B cell (primary cell): ENCODE results near the gene KLHL36.

Source experiments
- EZH2 ChIP-seq: IDR thresholded peaks from 2 replicates; pipeline ENCODE4 v1.6.1; 2012; ENCODE audit warnings: borderline replicate concordance, low read depth, mild to moderate bottlenecking, moderate library complexity, low read length; ENCODE audit not compliant: insufficient read depth, poor library complexity, severe bottlenecking
- TF ChIP-seq, protein P1 (sequence below): fragments of 200-600 bp; IDR thresholded peaks from one replicate; pipeline ENCODE4 v1.8.0; 2022; ENCODE audit warnings: antibody characterized with exemption, mild to moderate bottlenecking

DNA sequence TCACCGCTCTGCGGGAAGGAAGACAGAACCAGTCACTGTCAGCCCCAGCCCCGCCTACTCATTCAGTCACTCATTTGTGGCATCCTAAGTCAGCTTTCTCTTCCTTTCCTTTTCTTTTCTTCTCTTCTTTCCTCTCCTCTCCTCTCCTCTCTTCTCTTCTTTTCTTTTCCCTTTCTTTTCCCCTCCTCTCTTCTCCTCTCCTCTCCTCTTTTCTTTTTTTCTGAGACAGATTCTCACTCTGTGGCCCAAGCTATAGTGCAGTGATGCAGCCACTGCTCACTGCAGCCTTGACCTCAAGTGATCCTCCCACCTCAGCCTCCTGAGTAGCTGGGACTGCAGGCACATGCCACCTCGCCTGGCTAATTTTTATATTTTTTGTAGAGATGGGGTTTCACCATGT lies 10.6 kb upstream of the KLHL36 start:
- TF ChIP-seq, protein P1, sequence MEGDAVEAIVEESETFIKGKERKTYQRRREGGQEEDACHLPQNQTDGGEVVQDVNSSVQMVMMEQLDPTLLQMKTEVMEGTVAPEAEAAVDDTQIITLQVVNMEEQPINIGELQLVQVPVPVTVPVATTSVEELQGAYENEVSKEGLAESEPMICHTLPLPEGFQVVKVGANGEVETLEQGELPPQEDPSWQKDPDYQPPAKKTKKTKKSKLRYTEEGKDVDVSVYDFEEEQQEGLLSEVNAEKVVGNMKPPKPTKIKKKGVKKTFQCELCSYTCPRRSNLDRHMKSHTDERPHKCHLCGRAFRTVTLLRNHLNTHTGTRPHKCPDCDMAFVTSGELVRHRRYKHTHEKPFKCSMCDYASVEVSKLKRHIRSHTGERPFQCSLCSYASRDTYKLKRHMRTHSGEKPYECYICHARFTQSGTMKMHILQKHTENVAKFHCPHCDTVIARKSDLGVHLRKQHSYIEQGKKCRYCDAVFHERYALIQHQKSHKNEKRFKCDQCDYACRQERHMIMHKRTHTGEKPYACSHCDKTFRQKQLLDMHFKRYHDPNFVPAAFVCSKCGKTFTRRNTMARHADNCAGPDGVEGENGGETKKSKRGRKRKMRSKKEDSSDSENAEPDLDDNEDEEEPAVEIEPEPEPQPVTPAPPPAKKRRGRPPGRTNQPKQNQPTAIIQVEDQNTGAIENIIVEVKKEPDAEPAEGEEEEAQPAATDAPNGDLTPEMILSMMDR: no peak
- no peak for TF ChIP-seq EZH2
